Activated T-cell treated with anti-CD3 and anti-CD28 coated beads, Interleukin-2, amount 50 U/mL, for 1 hour (primary cell): ENCODE results near the gene CHD2.
"Not testable (repeated sequence)": the region's sequence is repeated elsewhere in the genome, so short reads cannot be mapped to it uniquely, and the experiment has no call there.

ENCODE experiments used
- DNase-seq: peaks from one replicate; pipeline ENCODE4 v3.0.0-alpha.2; 2020

The CHD2 gene

DNA sequence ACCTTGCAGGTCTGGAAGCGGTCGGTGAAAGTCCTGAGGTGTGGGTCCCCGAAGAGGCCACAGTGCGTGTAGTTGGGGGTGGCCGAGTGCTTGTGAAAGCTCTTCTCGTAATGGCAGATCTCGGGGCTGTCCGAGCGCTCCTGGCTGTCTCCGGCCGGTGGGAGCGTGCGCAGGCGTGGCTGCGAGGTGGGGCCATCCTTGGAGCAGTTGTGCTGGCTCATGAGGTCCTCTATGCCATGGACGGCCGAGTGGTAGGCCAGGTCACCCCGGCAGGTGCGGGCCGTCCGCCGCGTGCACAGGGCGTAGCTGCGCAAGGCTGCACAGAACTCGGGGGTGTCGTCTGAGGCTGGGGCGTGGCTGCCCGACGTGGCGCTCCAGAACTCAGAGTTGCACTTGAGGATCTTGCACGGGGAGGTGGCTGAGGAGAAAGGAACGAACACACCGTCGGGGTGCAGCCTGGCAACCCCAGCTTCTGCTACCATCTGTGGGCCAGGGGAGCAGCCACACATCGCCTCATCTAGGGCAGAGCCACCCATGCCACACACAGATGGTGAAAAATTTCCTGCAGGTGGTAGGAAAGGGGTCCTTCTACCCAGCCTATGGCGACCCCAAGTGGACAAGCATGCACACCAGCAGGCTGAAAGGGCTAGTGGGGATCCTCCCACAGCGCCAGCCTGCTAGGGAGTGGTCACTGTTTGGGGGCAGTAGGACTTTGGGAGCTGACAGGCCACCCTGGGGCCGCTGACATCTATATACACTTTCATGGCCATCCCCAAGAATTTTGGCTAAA lies 152.2 kb downstream of the CHD2 start:
- no peak for DNase-seq

DNA sequence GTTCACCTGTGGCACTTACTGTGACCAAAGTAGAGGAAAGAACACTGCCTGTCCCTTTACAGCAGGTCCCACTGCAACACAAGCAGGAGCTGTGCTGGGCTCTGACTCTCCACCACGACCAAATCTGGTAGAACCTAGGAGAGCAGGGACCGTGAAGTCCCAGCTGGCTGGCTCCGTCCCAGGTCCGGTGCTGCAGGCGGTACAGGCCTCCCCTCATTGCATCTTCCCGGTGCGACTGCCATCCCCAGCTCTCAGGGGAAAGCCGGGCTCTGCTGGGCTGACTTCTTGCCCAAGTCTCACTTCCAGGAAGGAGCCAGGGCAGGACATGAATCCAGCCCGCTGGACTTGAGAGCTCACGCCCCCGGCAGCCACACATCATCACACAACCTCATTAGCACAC lies 155.1 kb downstream of the CHD2 start:
- DNase-seq = no peak

DNA sequence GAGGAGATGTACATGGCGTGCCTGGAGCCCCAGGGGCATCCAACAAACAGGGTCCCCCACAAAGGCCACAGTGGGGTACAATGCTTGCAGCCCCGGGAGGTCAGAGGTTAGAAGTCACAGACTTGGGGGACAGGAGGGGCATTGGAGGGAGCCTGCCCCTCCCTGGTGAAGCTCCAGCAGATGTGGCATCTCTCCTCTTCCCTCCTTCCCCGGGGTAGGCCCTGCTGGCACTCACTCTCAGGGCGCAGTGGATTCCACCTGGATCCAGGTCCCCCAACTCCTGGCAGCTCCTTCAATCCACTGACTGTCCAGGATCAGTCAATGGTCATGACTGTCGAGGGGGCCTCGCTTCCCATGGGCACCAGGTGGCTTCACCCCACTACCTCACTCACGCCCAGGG lies 156.7 kb downstream of the CHD2 start:
- DNase-seq = no peak

DNA sequence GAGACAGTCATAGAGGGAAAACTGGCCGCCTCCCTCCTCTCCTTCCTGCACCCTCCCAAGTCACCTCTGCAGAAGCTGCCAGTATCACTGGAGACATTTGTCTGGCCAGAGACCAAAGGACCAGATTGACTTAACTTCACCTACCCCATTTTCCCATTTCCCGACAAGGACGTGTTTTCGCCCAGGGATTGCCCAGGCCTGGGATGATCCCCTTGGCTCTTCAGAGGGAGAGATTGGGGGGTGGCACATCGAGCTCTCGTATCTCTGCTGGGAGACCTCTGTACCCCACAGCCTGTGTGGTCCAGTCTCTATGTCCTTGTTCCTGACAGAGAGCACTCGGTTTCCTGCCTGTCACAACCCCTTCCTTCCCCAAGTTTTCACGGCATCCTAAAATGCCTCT lies 157.5 kb downstream of the CHD2 start:
- no peak for DNase-seq

DNA sequence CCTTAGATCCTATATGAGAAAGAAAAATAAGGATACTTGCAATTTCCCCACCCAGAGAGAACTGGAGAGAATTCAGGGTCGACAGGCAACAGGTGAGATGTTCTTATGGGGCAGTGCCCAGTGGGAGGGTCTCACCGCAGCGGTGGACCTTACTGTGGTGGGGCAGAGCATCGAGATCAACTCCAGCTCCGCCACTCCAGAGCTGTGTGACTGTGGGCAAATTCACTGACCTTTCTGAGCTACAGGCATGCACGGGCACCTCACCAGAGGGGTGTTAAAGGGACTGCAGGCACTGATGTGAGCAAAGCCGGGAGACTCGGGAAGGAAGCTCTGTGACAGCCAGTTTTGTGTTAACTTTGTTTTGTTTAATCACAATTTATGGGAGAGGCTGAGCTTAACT lies 158.0 kb downstream of the CHD2 start:
- DNase-seq = no peak

DNA sequence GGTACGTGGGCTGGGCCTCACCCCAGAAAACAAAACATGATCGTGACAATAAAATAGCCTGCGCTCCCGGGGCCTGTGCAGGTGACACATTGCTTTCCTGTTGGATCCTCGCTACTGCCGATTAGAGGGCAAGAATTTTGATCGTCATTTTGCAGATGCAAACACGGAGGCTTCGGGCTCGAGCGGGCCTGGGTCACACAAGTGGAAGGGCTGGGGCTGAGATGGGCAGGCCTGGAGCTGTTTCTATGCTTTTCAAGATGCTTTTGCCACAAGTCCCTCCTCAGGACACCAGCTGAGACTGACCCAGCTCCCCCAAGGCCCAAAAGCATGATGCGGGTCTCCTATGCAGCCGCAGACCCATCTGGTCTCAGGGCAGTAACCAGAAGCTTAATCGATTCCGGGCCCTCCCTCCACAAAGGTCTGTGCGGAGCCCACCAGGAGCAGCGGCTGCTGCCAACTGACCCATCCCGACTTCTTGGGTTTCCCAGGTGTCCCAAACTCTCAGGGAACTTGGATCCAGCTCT lies 158.8 kb downstream of the CHD2 start:
- DNase-seq = no peak

DNA sequence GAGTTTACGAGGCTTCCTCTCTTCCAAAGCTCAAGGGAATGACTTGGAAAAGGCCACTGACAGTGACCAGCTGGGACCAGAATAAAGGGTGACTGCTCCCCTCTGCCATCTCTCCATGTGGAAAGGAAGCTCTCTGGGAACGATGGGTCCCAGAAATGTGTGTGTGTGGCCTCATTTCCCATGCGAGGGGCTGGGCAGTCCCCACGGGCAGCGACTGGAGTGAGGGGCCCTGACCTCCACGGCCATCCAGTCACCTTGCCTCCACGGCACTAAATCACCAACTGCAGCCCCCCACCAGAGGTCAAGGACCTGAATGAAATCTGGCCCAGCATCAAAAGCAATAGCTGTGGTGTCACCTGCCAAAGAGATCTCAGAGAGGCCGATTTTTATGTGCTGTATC lies 159.3 kb downstream of the CHD2 start:
- no peak for DNase-seq

DNA sequence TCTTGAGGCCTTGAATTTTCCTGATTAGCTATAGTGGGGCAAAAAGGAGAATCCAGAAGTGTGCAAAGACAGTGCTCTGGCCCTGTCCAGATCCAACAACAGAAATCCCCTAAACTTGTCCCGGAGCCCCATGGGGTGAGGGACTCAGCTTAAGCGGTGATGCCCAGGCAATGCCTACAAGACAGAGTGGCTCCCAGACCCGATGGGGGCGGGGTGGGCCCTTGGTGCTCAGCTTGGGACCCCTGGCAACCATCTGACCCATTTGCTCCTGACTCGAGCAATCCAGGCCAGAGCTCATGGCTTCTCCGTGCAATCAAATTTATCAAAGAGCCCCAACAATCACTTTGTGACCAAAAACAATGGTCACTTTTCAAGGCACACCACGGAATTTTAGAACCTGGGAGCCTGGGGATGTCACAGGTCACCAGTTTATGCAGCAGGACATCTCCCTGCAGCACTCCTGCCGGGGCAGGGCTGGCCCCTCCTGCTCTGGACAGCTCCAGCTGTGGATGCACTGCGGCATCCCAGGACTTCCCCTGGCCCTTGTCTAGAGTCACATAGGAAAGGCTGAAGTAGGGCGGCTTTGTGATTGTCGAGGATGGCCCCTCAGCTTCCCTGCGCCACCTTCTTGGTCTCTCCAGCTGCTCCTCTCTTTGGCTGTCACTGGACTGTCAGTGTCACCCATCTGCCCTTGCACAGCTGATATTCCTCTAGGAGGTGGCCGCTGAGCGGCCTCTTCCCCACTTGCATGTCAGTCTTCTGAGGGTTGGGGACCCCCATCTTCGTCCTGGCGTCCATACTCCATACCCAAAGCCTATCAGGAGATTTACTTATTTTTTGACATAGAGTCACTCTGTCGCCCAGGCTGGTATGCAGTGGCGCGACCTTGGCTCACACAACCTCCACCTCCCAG lies 160.5 kb downstream of the CHD2 start:
- no peak for DNase-seq

DNA sequence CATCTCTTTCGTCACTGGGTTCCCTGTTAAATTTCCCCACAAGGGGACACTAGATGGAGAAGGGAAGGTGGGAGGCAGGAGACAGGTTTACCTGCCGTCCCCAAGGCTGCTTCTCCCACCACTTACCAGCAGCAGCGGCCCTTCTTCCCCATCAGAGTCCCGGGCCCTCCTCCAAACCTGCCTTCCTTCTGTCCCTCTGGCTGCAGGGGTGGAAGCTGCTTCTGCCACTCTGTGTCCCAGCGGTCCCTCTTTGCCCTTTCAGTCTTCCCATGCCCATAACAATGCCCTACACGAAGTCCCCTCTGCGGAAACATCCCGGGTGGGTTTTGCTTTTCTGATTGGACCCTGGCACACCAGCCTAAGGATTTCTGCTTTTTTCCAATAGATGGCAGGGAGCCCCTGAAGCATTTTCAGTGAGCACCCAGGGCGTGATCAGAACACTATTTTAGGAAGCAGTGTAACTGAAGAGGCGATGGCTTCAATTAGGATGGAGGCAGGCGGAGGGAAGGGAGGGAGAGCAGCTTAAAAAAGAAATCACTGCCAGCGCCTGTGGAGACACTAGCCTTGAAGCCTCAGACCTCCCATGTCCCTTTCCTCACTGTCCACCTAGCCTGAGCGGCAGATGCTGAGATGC lies 162.6 kb downstream of the CHD2 start:
- DNase-seq = not testable (repeated sequence)

DNA sequence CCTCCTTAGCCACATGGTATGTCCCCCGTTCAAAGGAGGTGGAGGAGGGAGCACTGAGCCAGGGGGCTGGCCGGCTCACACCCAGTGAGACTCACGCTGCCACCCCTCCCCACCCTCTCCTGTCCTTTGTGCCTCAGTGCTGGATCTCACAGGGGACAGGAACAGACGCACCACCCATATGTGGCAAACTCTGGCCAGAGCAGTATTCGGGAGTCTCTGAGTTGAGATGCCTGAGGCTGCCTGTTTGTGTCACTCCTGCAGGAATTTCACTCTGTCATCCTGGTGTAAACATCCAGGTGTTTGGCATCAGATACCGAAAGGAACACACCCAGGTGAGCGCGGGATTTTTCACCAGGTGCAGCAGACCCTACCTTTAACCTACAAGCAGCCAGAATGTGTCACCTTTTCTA lies 163.1 kb downstream of the CHD2 start:
- no peak for DNase-seq

DNA sequence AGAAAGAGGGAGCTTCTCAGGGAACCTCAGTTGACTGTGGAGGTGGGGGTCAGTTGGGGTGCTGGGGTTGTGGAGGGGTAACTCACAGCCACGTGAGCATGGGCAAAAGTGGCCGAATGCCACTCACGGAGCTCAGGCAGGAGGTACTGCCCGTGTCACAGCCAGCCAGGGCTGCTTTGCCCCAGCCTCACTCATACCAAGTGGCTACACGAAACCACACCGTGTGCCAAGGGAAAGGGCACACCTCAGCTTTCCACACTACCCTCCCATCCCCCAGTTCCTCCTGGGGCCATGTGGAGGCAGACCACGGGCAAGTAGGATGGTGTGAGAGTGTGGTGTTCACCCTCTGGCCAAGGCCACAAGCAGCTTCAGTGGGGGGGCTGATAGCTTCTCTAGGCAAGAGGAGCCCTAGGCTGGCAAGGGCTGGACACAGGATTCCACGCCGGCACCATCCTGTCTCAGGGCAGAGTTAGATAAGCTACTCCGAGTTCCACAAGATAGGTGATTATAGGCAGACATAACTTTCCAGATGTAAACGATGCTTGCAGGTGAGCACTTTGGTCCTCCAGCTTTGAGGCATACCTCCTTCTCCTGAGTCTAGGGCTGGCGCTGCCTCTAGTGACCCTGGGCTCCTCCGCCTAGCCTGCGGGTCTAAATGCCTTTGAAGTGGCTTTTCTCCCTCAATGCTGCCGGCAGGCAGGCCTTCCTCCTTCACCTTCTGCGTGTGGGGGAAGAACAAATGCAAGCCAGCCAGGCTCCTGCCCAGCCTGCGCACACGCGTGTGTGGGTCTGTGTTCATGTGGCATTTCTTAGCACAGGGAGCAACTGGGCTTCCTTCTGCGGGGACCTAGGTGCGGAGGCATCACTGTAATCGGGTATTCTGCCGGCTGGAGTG lies 163.9 kb downstream of the CHD2 start:
- no peak for DNase-seq

DNA sequence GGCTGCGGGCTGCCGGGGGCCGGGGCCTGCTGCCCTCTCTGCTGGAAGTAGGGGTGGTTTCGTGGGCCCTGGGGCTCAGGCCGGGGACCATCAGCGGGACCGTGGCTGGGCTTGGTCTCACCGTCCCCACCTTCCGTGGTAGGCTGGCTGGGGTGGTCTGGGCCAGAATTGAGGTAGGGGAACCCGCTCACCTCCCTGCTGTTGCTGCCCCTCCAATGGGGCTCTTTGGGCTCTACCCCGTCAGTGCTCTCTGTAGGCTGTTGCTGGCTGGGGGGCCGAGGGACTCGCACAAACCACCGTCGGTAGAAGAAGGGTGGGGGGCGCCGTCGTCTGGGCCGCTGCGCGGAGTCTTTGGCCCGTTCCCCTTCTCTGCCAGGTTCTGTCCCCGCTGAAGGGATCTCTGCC lies 165.5 kb downstream of the CHD2 start:
- no peak for DNase-seq

DNA sequence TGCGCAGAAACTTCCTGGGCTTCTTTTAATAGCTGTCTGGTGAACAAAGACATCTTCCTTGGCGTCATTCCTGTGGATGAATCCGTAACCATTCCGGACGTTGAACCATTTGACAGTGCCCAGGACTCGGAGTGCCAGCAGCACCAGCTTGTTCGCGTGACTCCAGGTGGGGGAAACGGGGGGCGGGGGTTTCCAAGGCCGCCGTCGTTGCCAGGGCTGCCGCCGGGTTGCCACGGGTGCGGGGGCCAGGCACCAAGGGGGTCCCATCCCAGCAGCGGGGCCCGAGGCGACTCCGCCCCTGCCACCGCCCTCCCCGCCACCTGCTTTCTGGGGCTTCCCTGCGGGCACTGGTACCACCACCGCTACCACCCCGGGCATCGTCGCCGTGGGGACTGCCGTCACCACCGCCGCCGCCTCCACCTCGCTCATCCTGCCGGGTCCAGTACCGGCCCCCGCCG lies 166.1 kb downstream of the CHD2 start:
- no peak for DNase-seq

DNA sequence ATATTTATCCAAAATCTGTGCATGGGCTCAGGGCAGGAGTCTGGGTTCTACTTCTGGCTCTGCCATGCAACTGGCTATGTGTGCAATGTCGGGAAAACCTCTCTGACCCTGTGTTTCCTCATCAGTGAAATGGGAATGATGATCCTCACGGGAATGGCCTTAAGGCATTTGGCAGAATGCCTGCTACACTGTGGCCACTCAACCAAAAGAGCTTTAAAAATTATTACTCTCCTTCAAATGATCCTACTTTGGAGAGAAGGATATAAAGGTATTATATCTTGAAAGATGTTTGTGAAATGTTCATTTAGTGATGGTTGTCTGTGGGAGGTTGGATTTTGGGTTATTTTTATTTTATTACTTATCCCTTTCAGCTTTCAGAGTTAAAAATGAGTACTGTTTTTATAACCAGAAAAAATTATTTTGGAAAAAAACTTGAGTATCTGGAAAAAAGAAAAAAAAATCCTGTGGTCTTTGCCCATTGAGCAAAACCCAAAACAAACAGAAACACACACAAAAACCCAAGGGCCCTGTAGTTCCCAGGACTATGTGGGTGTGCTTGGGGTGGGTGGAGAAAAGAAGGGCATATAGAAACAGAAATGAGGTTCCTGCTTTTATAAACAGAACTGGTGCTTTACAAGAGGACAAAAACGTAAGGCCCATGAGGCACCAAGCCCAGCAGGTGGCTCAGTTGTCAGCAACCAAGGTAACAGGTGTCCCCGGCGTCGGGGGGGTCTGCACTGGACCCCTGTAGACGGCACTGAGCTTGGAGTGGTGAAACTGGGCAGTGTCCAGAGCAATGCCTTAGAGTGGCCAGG lies 166.9 kb downstream of the CHD2 start:
- DNase-seq = no peak

DNA sequence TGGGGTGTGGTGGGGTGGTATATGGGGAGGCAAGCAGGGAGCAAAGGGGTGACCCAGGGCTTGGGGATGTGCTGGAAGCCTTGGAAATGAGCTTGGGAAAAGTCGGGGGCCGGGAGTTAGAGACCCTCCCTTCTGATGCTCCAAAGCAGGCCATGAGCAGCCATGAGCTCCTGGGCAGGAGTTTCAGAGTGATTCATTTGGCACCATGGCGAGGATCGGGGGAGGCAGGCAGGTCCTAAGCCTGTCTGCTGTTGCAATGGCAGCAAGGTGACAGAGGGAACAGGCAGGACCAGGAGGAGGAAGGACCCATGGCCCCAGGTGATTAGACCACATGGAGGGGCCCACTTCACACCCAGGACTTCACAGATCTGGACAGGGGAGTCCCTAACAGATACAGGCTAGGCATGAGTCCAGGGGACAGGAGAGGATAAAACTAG lies 167.5 kb downstream of the CHD2 start:
- DNase-seq = no peak

DNA sequence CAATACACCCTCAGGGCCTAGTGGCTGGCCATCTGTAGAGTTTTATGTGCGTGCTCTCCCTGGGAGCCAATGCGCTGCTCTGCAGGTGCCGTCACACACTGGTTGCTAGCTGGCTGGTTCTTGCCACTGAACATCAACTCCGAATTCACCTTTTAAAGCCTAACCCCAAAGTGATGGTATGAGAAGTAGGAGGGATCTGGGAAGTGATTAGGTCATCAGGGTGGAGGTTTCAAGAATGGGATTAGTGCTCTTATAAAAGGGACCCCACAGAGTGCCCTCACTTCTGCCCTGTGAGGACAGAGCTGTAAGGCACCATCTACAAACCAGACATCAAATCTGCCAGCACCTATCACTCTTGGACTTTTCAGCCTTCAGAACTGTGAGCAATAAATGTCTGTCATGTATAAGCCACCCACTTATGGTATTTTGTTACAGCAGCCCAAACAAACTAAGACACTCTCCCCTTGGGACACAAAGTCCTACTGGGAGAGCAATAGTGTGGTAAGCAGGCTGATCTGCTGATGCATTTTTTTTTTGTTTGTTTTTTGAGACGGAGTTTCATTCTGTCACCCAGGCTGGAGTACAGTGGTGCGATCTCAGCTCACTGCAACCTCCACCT lies 168.6 kb downstream of the CHD2 start:
- no peak for DNase-seq

DNA sequence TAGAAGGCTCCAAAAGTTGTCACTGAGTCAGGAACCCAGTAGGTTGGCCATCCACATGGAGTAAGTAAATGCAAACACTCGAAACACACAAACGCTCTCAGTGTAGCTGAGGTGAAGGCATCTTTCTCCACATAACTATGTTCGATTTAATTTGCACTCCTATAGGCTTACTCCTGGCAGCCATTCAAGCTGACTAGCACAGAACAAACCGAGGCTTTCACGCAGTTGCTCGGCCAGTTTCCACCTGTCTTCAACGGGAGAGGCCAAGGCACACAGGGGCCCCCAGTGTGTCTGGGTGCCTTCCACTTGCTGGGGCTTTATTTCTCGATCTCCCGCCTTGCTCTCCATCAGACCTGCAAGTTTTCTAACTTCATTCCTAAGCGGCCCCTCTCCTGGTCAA lies 170.0 kb downstream of the CHD2 start:
- DNase-seq = no peak

DNA sequence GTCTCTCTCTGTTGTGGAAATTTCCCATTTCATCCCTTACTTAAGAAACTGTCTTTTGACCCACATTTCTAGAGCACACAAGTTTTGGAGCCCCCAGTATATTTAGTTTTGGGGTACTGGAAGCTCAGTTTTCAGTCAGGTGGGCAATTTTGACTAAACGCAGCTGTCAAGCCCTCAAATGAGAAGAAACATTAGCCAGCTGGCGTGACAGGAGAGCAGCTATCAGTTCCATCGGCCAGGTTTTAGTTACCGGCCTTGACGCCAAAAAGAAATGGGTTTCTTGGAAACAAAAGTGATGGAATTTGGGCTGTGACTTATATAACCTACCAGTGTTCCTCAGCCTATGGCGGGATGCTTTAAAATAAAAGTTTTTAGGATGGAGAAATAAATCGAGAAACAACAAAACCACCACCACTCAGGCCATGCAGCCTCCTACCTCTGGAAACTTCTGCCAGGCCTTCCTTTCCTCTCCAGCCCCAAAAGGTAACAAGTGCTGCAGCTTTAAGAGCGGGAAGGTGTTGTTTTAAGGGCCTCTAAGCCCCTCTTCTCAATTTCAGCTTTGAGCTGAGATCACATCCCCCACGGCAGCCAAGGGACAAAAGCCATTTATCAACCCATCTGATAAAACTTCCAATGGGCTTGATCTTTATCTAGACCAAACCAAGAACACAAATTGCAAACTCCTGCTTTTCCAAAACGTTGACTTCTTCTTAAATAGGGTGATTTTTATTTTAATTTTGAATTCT lies 170.6 kb downstream of the CHD2 start:
- DNase-seq = no peak

DNA sequence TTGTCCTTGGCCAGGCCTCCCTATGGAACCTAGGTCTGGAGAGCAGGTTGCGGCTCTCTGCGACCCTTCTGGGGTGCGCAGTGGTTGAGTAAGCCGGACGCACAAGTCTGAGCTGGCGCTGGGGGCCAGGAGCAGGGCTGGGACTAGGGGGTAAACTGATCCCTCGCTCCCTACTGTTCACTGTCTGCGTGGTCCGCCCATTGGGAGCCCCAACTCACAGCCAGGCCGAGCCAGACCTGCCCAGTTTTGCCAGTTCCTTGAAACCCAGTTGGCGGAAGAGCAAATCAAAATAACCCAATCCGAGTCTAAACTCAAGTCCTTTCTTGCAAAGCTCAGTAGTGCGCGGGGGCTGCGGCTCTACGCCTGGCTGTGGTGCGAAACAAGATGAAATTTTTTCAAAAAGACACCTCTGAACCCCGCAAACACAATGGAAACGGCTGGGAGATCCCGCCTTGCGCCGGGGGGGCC lies 171.4 kb downstream of the CHD2 start:
- no peak for DNase-seq

DNA sequence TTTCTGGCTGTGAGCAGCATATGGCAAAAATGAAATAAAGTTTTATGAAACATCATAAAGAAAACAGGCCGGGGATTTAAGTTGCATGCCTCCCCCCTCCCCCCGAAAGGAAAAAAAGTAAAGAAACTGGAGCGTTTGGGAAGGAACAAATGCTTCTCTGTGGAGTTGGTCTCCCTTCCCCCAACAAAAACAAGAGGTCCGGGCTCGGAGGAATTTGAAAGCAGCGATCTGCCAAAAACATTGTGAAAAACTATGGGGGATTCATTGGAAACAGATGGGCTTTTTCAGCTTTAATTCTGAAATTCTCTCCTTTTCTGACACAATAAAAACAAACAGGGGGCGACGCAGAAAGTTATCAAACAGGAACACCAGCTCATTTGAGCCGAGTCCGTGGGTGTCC lies 171.9 kb downstream of the CHD2 start:
- DNase-seq = no peak
